ENCODE data around the gene GPR137. TPM values are rescaled to one million over a fixed set of nuclear protein-coding genes. Genes with fewer than 3 reads are reported as not detected.

The GPR137 gene
- total RNA-seq, 4 donors from 2014 or later, result 20.9 to 36.1 (median 25.4) TPM

- no peak overlapping the region for H3K4me3 ChIP-seq
- 44% methylated on average over 3 of the region's 3 CpGs for WGBS
- peaks cover 13 to 100% (median 62%) of the 10 kb centered on the region in 4 donors for H3K27me3 ChIP-seq
- H3K9me3 ChIP-seq, result no peaks in the 10 kb centered on the region
- TF ChIP-seq EP300 (IDR thresholded peaks at IDR 0.05), result no peak
- TF ChIP-seq POLR2A (IDR thresholded peaks at IDR 0.05; ENCODE audit: low read depth), result no peak
- no peak for TF ChIP-seq CTCF (IDR thresholded peaks at IDR 0.05)
- no peak for TF ChIP-seq POLR2AphosphoS5 (IDR thresholded peaks at IDR 0.05)
- intact Hi-C loops (cut with DNase I), result loop anchor here (5.0 kb wide), 1 partner anchor 92 kb away; no protein-coding TSS in a partner anchor
- H3K4me1 ChIP-seq, result peaks cover 25 to 33% (median 31%) of the 10 kb centered on the region in 4 donors
- no peak overlapping the region for H3K27ac ChIP-seq (replicated peaks in 1 of 4)
- H3K36me3 ChIP-seq, result peaks cover 0 to 2% (median 0%) of the 10 kb centered on the region in 4 donors
- DNase-seq (ENCODE audit: extremely low spot score), result no peak
Observed at GRCh38 chr11:64294774-64295173, 9.1 kb downstream of the GPR137 start.

- no peak for DNase-seq (ENCODE audit: extremely low spot score)
- Histone ChIP-seq H3K36me3 (no peaks in the 10 kb centered on the region), H3K27ac (replicated peaks in 1 of 4) (no peak overlapping the region), H3K27me3 (peaks cover 16 to 100% (median 65%) of the 10 kb centered on the region in 4 donors), H3K4me1 (peaks cover 35 to 41% (median 40%) of the 10 kb centered on the region in 4 donors), H3K4me3 (no peak overlapping the region), H3K9me3 (no peaks in the 10 kb centered on the region)
- TF ChIP-seq POLR2A (IDR thresholded peaks at IDR 0.05; ENCODE audit: low read depth) (no peak), CTCF (IDR thresholded peaks at IDR 0.05) (no peak), POLR2AphosphoS5 (IDR thresholded peaks at IDR 0.05) (no peak), EP300 (IDR thresholded peaks at IDR 0.05) (no peak)
- 95% methylated on average over 4 of the region's 4 CpGs for WGBS
- intact Hi-C loops (cut with DNase I), result loop anchor here (5.0 kb wide), 1 partner anchor 93 kb away; no protein-coding TSS in a partner anchor
Observed at GRCh38 chr11:64295760-64296159, 10.1 kb downstream of the GPR137 start.

- Histone ChIP-seq H3K27ac (replicated peaks in 1 of 4) (no peak overlapping the region), H3K9me3 (no peaks in the 10 kb centered on the region), H3K4me3 (no peak overlapping the region), H3K36me3 (no peaks in the 10 kb centered on the region), H3K4me1 (peaks cover 34 to 42% (median 41%) of the 10 kb centered on the region in 4 donors), H3K27me3 (peaks cover 16 to 99% (median 61%) of the 10 kb centered on the region in 4 donors)
- 43% methylated on average over 1 of the region's 1 CpG for WGBS
- intact Hi-C loops (cut with DNase I), result loop anchor here (5.0 kb wide), 1 partner anchor 94 kb away; no protein-coding TSS in a partner anchor
- no peak for TF ChIP-seq CTCF (IDR thresholded peaks at IDR 0.05)
- TF ChIP-seq EP300 (IDR thresholded peaks at IDR 0.05), result no peak
- no peak for TF ChIP-seq POLR2AphosphoS5 (IDR thresholded peaks at IDR 0.05)
- no peak for TF ChIP-seq POLR2A (IDR thresholded peaks at IDR 0.05; ENCODE audit: low read depth)
- no peak for DNase-seq (ENCODE audit: extremely low spot score)
Observed at GRCh38 chr11:64296236-64296635, 10.6 kb downstream of the GPR137 start.

- H3K36me3 ChIP-seq, result no peaks in the 10 kb centered on the region
- intact Hi-C loops (cut with DNase I), result loop anchor here (5.0 kb wide), 1 partner anchor 95 kb away; no protein-coding TSS in a partner anchor
- no peak overlapping the region for H3K4me3 ChIP-seq
- 21% methylated on average over 14 of the region's 34 CpGs for WGBS
- H3K4me1 ChIP-seq, result peaks cover 26 to 38% (median 37%) of the 10 kb centered on the region in 4 donors
- TF ChIP-seq EP300 (IDR thresholded peaks at IDR 0.05), result no peak
- TF ChIP-seq POLR2AphosphoS5 (IDR thresholded peaks at IDR 0.05), result no peak
- no peak for TF ChIP-seq CTCF (IDR thresholded peaks at IDR 0.05)
- TF ChIP-seq POLR2A (IDR thresholded peaks at IDR 0.05; ENCODE audit: low read depth), result no peak
- no peaks in the 10 kb centered on the region for H3K9me3 ChIP-seq
- no peak overlapping the region for H3K27ac ChIP-seq (replicated peaks in 1 of 4)
- DNase-seq (ENCODE audit: extremely low spot score), result no peak
- H3K27me3 ChIP-seq, result peaks cover 11 to 99% (median 58%) of the 10 kb centered on the region in 4 donors
Observed at GRCh38 chr11:64296830-64297698, 11.4 kb downstream of the GPR137 start.

All from esophagus muscularis mucosa (tissue), 4 donors.